GM12873 (cell line): ENCODE measurements around the gene SPHK1.

Experiments used
- CTCF ChIP-seq: IDR thresholded peaks from 2 replicates; pipeline ENCODE4 v1.5.1; 2012; ENCODE audit warnings: low read depth, mild to moderate bottlenecking, moderate library complexity, low read length, control low read depth; ENCODE audit not compliant: insufficient read depth; ENCODE audit errors: missing control alignments

SPHK1 gene

GRCh38 chr17:76405967-76406647 lies 21.7 kb downstream of the SPHK1 start:
- no peak for TF ChIP-seq CTCF

DNA sequence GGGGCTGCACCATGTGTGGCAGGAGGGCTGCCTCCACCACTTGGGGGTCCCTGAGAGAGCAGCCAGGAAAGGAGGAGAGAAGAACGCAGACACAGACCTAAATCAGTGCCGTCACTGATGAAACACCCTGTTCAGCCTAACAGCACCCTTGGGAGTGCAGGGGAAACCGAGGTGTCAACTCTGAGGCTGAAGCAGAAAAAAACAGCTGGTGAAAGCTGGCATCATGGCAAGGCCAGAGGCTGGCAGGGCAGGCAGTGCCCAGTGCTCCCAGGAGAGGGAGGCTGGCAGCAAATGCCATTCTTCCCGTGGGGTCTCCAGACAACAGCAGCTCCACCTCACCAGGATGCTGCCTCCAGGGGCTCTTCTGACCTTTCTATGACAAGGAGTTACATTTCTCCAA lies 23.1 kb downstream of the SPHK1 start:
- TF ChIP-seq CTCF: no peak

GRCh38 chr17:76408037-76408849 lies 23.8 kb downstream of the SPHK1 start:
- peak; percentile 95 for TF ChIP-seq CTCF

DNA sequence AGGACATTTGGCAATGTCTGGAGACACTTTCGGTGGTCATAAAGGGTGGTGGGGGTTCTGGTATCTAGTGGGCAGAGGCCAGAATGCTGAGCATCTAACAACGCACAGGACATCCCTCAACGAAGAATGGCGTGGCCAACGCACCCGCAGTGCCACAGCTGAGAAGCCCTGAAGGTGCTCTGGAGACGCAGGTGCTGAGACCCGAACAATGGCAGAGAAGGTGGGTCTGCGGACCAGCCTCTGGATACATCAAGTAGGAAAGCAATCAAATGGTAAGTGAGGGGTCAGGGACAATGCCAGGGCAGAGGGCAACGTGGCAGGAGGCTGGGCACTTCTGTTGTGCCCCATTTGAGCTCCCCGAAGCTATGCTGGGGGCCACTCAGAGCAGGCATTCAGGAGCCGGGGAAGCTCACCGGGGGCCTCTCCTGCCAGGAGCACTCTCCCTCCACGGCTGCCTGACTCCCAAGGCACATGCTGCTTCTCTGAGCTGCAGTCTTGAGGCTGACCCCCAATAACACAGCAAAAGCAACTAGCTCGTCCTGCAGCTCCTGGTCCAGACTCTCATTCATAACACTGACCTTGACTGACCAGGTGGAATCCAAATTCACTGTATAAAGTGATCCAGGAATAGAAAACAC lies 26.0 kb downstream of the SPHK1 start:
- TF ChIP-seq CTCF: no peak

GRCh38 chr17:76411247-76411646 lies 26.8 kb downstream of the SPHK1 start:
- TF ChIP-seq CTCF: no peak

- TF ChIP-seq CTCF: no peak
Observed at GRCh38 chr17:76414334-76415295, 30.2 kb downstream of the SPHK1 start.
